Left kidney (tissue), 2 donors: ENCODE measurements around the gene PARP8. TPM values are rescaled to one million over a fixed set of nuclear protein-coding genes. Genes with fewer than 3 reads are reported as not detected.
"Not testable (repeated sequence)": the region's sequence is repeated elsewhere in the genome, so short reads cannot be mapped to it uniquely, and the experiment has no call there.

Source experiments
- DNase-seq: peaks from one replicate; pipeline ENCODE4 v3.0.0-alpha.2; 2013
- polyA plus RNA-seq: library from polyadenylated mRNA; unstranded; fragments of 120-200 nt; gene quantifications from one replicate; pipeline ENCODE4 v1.2.1, GENCODE V29; 2013; ENCODE audit not compliant: insufficient read length

PARP8 gene
- polyA plus RNA-seq, 1 donor: 17.5 TPM

- no peak for DNase-seq
These were observed 8.9 kb downstream of the PARP8 start for GRCh38 chr5:50675385-50675784.

- DNase-seq: not testable (repeated sequence)
These were observed 13.1 kb downstream of the PARP8 start for GRCh38 chr5:50679554-50679953.

- DNase-seq: no peak
These were observed 18.3 kb downstream of the PARP8 start for GRCh38 chr5:50684721-50685120.

GRCh38 chr5:50687548-50687947 is 21.1 kb downstream of the PARP8 start:
- no peak for DNase-seq

- DNase-seq: no peak
These were observed 25.1 kb downstream of the PARP8 start for GRCh38 chr5:50691399-50692016.

GRCh38 chr5:50694027-50694590 is 27.7 kb downstream of the PARP8 start:
- DNase-seq: no peak

GRCh38 chr5:50694626-50695025 is 28.2 kb downstream of the PARP8 start:
- DNase-seq: not testable (repeated sequence)

GRCh38 chr5:50697739-50698138 is 31.3 kb downstream of the PARP8 start:
- no peak for DNase-seq

GRCh38 chr5:50699737-50700136 is 33.3 kb downstream of the PARP8 start:
- DNase-seq: no peak

GRCh38 chr5:50700706-50701105 is 34.3 kb downstream of the PARP8 start:
- no peak for DNase-seq

- DNase-seq: no peak
These were observed 36.4 kb downstream of the PARP8 start for GRCh38 chr5:50702615-50703366.

GRCh38 chr5:50703367-50703666 is 36.9 kb downstream of the PARP8 start:
- DNase-seq: no peak

- DNase-seq: no peak
These were observed 38.3 kb downstream of the PARP8 start for GRCh38 chr5:50704730-50705129.

GRCh38 chr5:50709471-50709870 is 43.0 kb downstream of the PARP8 start:
- no peak for DNase-seq

GRCh38 chr5:50710838-50711237 is 44.4 kb downstream of the PARP8 start:
- DNase-seq: no peak

GRCh38 chr5:50711280-50711679 is 44.8 kb downstream of the PARP8 start:
- no peak for DNase-seq

GRCh38 chr5:50712479-50712878 is 46.0 kb downstream of the PARP8 start:
- no peak for DNase-seq

GRCh38 chr5:50715001-50715400 is 48.6 kb downstream of the PARP8 start:
- no peak for DNase-seq

GRCh38 chr5:50716134-50716533 is 49.7 kb downstream of the PARP8 start:
- no peak for DNase-seq

GRCh38 chr5:50717651-50718050 is 51.2 kb downstream of the PARP8 start:
- DNase-seq: no peak

GRCh38 chr5:50720061-50720710 is 53.7 kb downstream of the PARP8 start:
- DNase-seq: no peak

GRCh38 chr5:50722223-50722622 is 55.8 kb downstream of the PARP8 start:
- no peak for DNase-seq

- DNase-seq: no peak
These were observed 57.8 kb downstream of the PARP8 start for GRCh38 chr5:50724262-50724661.
